HFF-Myc (cell line): Measurements from ENCODE around the gene STXBP2.

Experiments used
- DNase-seq: peaks from one replicate; pipeline ENCODE4 v3.0.0-alpha.2; 2011; ENCODE audit warnings: low read depth; ENCODE audit errors: extremely low read depth
- H3K4me3 ChIP-seq: replicated peaks from 2 replicates; pipeline ENCODE4 v1.5.1; 2011; ENCODE audit warnings: low read depth, mild to moderate bottlenecking, control low read depth, low read length
- CTCF ChIP-seq: IDR thresholded peaks from 2 replicates; pipeline ENCODE4 v1.5.1; 2012; ENCODE audit warnings: mild to moderate bottlenecking, low read depth, low read length, control low read depth; ENCODE audit errors: missing control alignments

The STXBP2 gene

GRCh38 chr19:7669641-7670040 lies 32.7 kb downstream of the STXBP2 start:
- no peak for TF ChIP-seq CTCF
- H3K4me3 ChIP-seq: no peak overlapping the region
- no peak for DNase-seq

- no peak for DNase-seq
- H3K4me3 ChIP-seq: no peak overlapping the region
- no peak for TF ChIP-seq CTCF
These were observed 33.4 kb downstream of the STXBP2 start for GRCh38 chr19:7670150-7670783.

- no peak for TF ChIP-seq CTCF
- DNase-seq: no peak
- H3K4me3 ChIP-seq: no peak overlapping the region
These were observed 33.9 kb downstream of the STXBP2 start for GRCh38 chr19:7670790-7671189.

GRCh38 chr19:7672522-7672921 lies 35.6 kb downstream of the STXBP2 start:
- H3K4me3 ChIP-seq: no peak overlapping the region
- DNase-seq: no peak
- TF ChIP-seq CTCF: no peak

- TF ChIP-seq CTCF: no peak
- DNase-seq: peak; percentile 42
- no peak overlapping the region for H3K4me3 ChIP-seq
These were observed 37.4 kb downstream of the STXBP2 start for GRCh38 chr19:7674010-7675005.

- DNase-seq: no peak
- H3K4me3 ChIP-seq: no peak overlapping the region
- no peak for TF ChIP-seq CTCF
These were observed 39.5 kb downstream of the STXBP2 start for GRCh38 chr19:7676376-7676775.
